Right lung (tissue), 5 donors: ENCODE data around the gene TTYH1. TPM values are rescaled to one million over a fixed set of nuclear protein-coding genes. Genes with fewer than 3 reads are reported as not detected.

Source experiments
- DNase-seq, 2 donors: peaks; one replicate each; pipeline ENCODE4 v3.0.0-alpha.2; 2013
- polyA plus RNA-seq, 5 donors: library from polyadenylated mRNA; unstranded; fragments of 120-200 nt; gene quantifications; one replicate each; pipeline versions ENCODE4 v1.2.1 to v1.2.3, GENCODE V29; 2013; ENCODE audit warnings: inconsistent platforms in 1 of 5, low replicate concordance in 1 of 5; ENCODE audit not compliant: insufficient read length in 5 of 5, insufficient read depth in 1 of 5

Gene TTYH1
- polyA plus RNA-seq, 5 donors: 2.9 to 11.7 (median 4.0) TPM

DNA sequence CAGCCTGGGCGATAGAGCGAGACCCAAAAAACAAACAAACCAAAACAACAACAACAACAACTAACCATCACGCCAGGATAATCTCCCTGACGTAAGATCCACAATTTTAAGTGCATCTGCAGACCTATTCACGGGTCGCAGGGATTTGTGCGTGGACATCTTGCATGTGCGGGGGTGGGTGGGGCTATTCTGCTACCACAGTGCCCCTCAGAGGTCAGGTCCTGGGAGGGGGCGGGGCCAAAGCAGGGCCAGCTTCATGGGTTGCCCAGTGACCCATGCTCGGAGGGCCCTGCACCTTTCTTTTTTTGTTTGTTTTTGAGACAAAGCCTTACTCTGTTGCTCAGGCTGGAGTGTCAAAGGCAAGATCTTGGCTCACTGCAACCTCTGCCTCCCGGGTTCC lies 60.4 kb downstream of the TTYH1 start:
- no peak for DNase-seq

DNA sequence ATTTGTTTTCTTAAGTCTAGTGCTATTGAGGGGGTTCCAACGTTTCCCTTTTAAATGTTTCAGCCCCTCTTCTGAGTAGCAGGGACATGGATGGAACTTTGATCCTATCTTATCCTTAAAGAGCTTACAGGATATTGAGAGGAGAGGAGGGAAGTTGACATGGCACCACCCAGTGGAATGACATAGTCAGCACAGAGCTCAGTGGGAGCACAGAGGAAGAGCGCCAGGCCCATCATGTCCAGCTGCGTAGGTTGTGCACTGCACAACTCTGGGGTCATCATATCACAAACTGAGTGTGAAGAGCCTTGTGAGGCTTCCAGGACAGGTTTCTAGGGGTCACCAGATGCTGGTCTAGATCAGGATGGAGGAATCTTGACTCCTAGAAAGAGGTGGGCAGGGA lies 62.4 kb downstream of the TTYH1 start:
- DNase-seq: no peak

GRCh38 chr19:54478677-54479266 lies 63.5 kb downstream of the TTYH1 start:
- no peak for DNase-seq

GRCh38 chr19:54480051-54480450 lies 64.8 kb downstream of the TTYH1 start:
- DNase-seq: no peak

GRCh38 chr19:54481326-54481930 lies 66.2 kb downstream of the TTYH1 start:
- no peak for DNase-seq

GRCh38 chr19:54482889-54483288 lies 67.6 kb downstream of the TTYH1 start:
- no peak for DNase-seq

DNA sequence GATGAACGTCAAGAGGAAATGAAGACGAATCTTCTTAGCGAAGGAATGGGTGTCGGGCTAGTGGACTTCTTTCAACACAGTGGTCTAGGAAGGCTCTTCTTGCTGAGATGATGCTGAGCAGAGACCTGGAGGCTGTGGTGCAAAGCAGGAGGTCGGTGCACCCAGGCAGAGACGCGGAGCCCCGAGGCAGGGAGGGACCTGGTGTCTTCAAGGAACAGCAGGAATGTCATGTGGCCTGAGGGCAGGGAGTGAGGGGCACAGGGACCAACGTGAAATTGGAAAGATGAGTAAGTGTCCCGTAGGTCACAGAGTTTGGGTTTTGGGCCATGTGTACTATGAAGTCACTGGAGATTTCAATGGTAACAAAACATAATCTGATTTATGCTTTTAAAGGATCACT lies 69.2 kb downstream of the TTYH1 start:
- no peak for DNase-seq

GRCh38 chr19:54485851-54486250 lies 70.6 kb downstream of the TTYH1 start:
- no peak for DNase-seq

Other genes starting within 250 kb of the TTYH1 start
- gene TMC4, start 242.3 kb upstream of the TTYH1 start, polyA plus RNA-seq: 10 to 100 TPM; 21.9 to 42.8 (median 32.1) TPM
- gene MBOAT7, start 225.9 kb upstream of the TTYH1 start, polyA plus RNA-seq: 10 to 100 TPM; 44.0 to 69.4 (median 54.5) TPM
- gene TSEN34, start 224.2 kb upstream of the TTYH1 start, polyA plus RNA-seq: 10 to 100 TPM; 35.0 to 66.7 (median 44.3) TPM
- gene RPS9, start 214.6 kb upstream of the TTYH1 start, polyA plus RNA-seq: 1,000 to 10,000 TPM; 1,645 to 2,801 (median 2,081) TPM
- 1 to 10 TPM; 1.4 to 2.9 (median 2.3) TPM for gene LILRB3, start 192.5 kb upstream of the TTYH1 start, polyA plus RNA-seq
- 1 to 10 TPM in 1 of 5 donors, under 1 TPM in 4; 0.56 to 1.5 (median 0.73) TPM for gene LILRA6, start 172.7 kb upstream of the TTYH1 start, polyA plus RNA-seq
- gene LILRB5, start 158.2 kb upstream of the TTYH1 start, polyA plus RNA-seq: 1 to 10 TPM; 3.9 to 5.0 (median 4.8) TPM
- gene LILRB2, start 134.4 kb upstream of the TTYH1 start, polyA plus RNA-seq: 1 to 10 TPM; 1.5 to 3.3 (median 1.7) TPM
- under 1 TPM; 0.28 to 0.81 (median 0.55) TPM for gene LILRA5, start 102.3 kb upstream of the TTYH1 start, polyA plus RNA-seq
- under 1 TPM in 2 of 5 donors, not detected in 3; 0.13 to 0.26 TPM for gene LILRA4, start 76.3 kb upstream of the TTYH1 start, polyA plus RNA-seq
- gene LAIR1, start 50.5 kb upstream of the TTYH1 start, polyA plus RNA-seq: 10 to 100 TPM in 1 of 5 donors, 1 to 10 TPM in 4; 5.7 to 11.6 (median 6.7) TPM
- gene LENG8, start 33.7 kb downstream of the TTYH1 start, polyA plus RNA-seq: 100 to 1,000 TPM; 109 to 225 (median 164) TPM
- 1 to 10 TPM; 2.9 to 7.7 (median 3.4) TPM for gene LENG9, start 48.3 kb downstream of the TTYH1 start, polyA plus RNA-seq
- gene CDC42EP5, start 57.8 kb downstream of the TTYH1 start, polyA plus RNA-seq: 10 to 100 TPM; 25.8 to 76.8 (median 34.3) TPM
- 1 to 10 TPM in 1 of 5 donors, under 1 TPM in 1, not detected in 3; 0.38 to 1.6 TPM for gene LAIR2, start 87.4 kb downstream of the TTYH1 start, polyA plus RNA-seq
- gene LILRA2, start 158.3 kb downstream of the TTYH1 start, polyA plus RNA-seq: 1 to 10 TPM in 2 of 5 donors, under 1 TPM in 3; 0.76 to 1.7 (median 0.96) TPM
- under 1 TPM; 0.22 to 0.54 (median 0.41) TPM for gene LILRA1, start 178.2 kb downstream of the TTYH1 start, polyA plus RNA-seq
- 1 to 10 TPM; 1.3 to 2.1 (median 1.7) TPM for gene LILRB1, start 215.0 kb downstream of the TTYH1 start, polyA plus RNA-seq
- 1 to 10 TPM; 1.1 to 1.7 (median 1.4) TPM for gene LILRB4, start 247.5 kb downstream of the TTYH1 start, polyA plus RNA-seq